Neural progenitor cell (in vitro differentiated cells): ENCODE results near the gene SLC22A23. TPM values are rescaled to one million over a fixed set of nuclear protein-coding genes. Genes with fewer than 3 reads are reported as not detected.

Experiments
- DNase-seq: peaks from one replicate; pipeline ENCODE4 v3.0.0-alpha.2; 2016; ENCODE audit warnings: low spot score
- H2AFZ ChIP-seq: fragments of 200-600 bp; sonication (generic); replicated peaks from 2 replicates; pipeline ENCODE4 v1.6.1; 2016; ENCODE audit warnings: antibody characterized with exemption
- H3F3A ChIP-seq: fragments of 200-600 bp; sonication (generic); 2 replicates; pipeline ENCODE4 v1.6.1; 2016; ENCODE audit warnings: antibody characterized with exemption, low read depth
- H3K27ac ChIP-seq: fragments of 200-600 bp; sonication (generic); 2 replicates; pipeline ENCODE4 v1.5.1; 2016; ENCODE audit warnings: mild to moderate bottlenecking
- H3K27me3 ChIP-seq: fragments of 200-600 bp; sonication (generic); 2 replicates; pipeline ENCODE4 v1.6.1; 2016; ENCODE audit warnings: mild to moderate bottlenecking, moderate library complexity
- H3K36me3 ChIP-seq: fragments of 200-600 bp; sonication (generic); 2 replicates; pipeline ENCODE4 v1.5.1; 2016
- H3K4me1 ChIP-seq: fragments of 200-600 bp; sonication (generic); 2 replicates; pipeline ENCODE4 v1.6.1; 2016; ENCODE audit warnings: mixed run types
- H3K4me2 ChIP-seq: fragments of 200-600 bp; sonication (generic); 2 replicates; pipeline ENCODE4 v1.6.1; 2016
- H3K4me3 ChIP-seq: fragments of 200-600 bp; sonication (generic); 2 replicates; pipeline ENCODE4 v1.5.1; 2016
- H3K79me2 ChIP-seq: fragments of 200-600 bp; sonication (generic); 2 replicates; pipeline ENCODE4 v1.6.1; 2016; ENCODE audit warnings: low read depth
- H3K9ac ChIP-seq: fragments of 200-600 bp; sonication (generic); 2 replicates; pipeline ENCODE4 v1.6.1; 2016
- H3K9me3 ChIP-seq: fragments of 200-600 bp; sonication (generic); 2 replicates; pipeline ENCODE4 v1.5.1; 2016; ENCODE audit warnings: low read depth
- H4K20me1 ChIP-seq: fragments of 200-600 bp; sonication (generic); 2 replicates; pipeline ENCODE4 v1.6.1; 2016; ENCODE audit warnings: low read depth
- H3K27ac Mint-ChIP-seq: 3 replicates; pipeline ENCODE4 v1.8.0; 2021; ENCODE audit warnings: mixed read lengths
- H3K27me3 Mint-ChIP-seq: 2 replicates; pipeline ENCODE4 v1.8.0; 2022; ENCODE audit warnings: low read depth, mild to moderate bottlenecking, inconsistent platforms, moderate library complexity, mixed read lengths; ENCODE audit not compliant: insufficient read depth
- H3K36me3 Mint-ChIP-seq: 3 replicates; pipeline ENCODE4 v1.8.0; 2021; ENCODE audit warnings: mixed read lengths
- H3K4me1 Mint-ChIP-seq: 3 replicates; pipeline ENCODE4 v1.8.0; 2021; ENCODE audit warnings: mixed read lengths
- H3K4me3 Mint-ChIP-seq: 3 replicates; pipeline ENCODE4 v1.8.0; 2021; ENCODE audit warnings: mild to moderate bottlenecking, moderate library complexity, mixed read lengths
- H3K9me3 Mint-ChIP-seq: 3 replicates; pipeline ENCODE4 v1.8.0; 2020; ENCODE audit warnings: mixed read lengths
- EZH2 ChIP-seq: fragments of 200-600 bp; sonication (generic); IDR thresholded peaks from 2 replicates; pipeline ENCODE4 v1.6.1; 2017; ENCODE audit warnings: antibody characterized with exemption, mild to moderate bottlenecking, moderate library complexity
- EZH2phosphoT487 ChIP-seq: fragments of 200-600 bp; sonication (generic); IDR thresholded peaks from 2 replicates; pipeline ENCODE4 v1.6.1; 2017; ENCODE audit warnings: antibody characterized with exemption
- total RNA-seq: library from RNA; depleted of rRNA; stranded (reverse); fragments of >200 nt; gene quantifications from 2 replicates; pipeline ENCODE4 v1.2.3, GENCODE V29; 2015; ENCODE audit warnings: low replicate concordance
- TF ChIP-seq, protein P1 (sequence below): fragments of 200-600 bp; sonication (generic); IDR thresholded peaks from 2 replicates; pipeline ENCODE4 v1.5.1; 2017; ENCODE audit warnings: antibody characterized with exemption, mild to moderate bottlenecking

Gene SLC22A23
- total RNA-seq, 1 donor from 2014 or later, result 0.99 TPM

DNA sequence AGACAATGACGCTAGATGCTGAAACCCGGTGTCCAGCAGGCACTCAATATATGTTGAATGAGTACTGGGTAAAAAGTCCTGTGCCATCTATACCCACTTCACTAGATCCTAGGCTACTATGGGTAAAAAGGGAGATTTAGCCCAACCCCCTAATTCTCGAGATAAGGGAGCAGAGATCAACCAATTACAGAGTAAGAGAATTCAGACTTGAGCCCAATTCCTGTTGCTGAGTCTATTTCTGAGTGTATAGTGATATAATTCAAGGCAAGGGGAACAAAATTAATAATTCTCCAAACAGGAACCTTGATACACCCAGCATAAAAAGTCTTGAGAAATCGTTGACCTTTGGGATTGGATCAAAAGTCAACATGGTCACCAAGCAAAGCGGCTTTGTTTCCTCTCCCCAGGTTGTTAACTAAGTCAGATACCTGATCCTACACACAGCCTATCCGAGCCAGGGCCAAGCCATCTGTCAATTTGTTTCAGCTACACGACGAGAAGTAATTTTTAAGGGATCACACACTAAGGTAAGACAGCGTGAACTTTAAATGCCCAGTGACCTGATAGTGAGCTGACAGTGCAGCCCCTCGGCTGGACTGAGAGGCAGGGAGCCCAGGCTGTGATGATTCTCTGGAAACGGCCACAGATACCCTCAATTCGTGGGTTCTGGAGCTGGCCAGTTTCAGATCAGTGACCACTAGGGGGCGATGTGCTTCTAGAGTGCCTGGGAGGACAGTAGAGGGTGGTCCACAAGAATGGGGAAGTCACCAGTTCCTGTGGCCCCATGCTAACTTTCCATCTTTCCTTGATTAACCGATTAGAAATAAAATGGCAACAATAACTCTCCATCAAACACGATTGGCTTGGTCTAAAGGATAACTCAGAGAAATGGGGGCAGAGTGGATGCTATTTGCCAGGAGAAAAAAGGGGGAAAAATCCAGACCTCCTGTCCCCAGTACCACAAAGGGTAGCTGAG is 46.2 kb downstream of the SLC22A23 start:
- Histone ChIP-seq H2AFZ (no peak overlapping the region), H3K4me3 (no peak overlapping the region), H3K4me2 (peak overlapping the region; percentile 36), H3K9ac (no peak overlapping the region), H3K79me2 (no peaks in the 10 kb centered on the region), H4K20me1 (no peaks in the 10 kb centered on the region), H3K9me3 (no peaks in the 10 kb centered on the region), H3K27me3 (no peaks in the 10 kb centered on the region), H3K4me1 (peaks cover 13% of the 10 kb centered on the region), H3K27ac (no peak overlapping the region), H3K36me3 (no peaks in the 10 kb centered on the region), H3F3A (no peaks in the 10 kb centered on the region)
- TF ChIP-seq, protein P1, sequence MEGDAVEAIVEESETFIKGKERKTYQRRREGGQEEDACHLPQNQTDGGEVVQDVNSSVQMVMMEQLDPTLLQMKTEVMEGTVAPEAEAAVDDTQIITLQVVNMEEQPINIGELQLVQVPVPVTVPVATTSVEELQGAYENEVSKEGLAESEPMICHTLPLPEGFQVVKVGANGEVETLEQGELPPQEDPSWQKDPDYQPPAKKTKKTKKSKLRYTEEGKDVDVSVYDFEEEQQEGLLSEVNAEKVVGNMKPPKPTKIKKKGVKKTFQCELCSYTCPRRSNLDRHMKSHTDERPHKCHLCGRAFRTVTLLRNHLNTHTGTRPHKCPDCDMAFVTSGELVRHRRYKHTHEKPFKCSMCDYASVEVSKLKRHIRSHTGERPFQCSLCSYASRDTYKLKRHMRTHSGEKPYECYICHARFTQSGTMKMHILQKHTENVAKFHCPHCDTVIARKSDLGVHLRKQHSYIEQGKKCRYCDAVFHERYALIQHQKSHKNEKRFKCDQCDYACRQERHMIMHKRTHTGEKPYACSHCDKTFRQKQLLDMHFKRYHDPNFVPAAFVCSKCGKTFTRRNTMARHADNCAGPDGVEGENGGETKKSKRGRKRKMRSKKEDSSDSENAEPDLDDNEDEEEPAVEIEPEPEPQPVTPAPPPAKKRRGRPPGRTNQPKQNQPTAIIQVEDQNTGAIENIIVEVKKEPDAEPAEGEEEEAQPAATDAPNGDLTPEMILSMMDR, result peak; percentile 89
- TF ChIP-seq EZH2, result no peak
- Mint-ChIP-seq H3K4me3 (no peak overlapping the region), H3K27me3 (peaks cover 2% of the 10 kb centered on the region), H3K36me3 (peaks cover 37% of the 10 kb centered on the region), H3K4me1 (peaks cover 52% of the 10 kb centered on the region), H3K27ac (peak overlapping the region; percentile 44), H3K9me3 (peaks cover 7% of the 10 kb centered on the region)
- peak; percentile 92 for DNase-seq

DNA sequence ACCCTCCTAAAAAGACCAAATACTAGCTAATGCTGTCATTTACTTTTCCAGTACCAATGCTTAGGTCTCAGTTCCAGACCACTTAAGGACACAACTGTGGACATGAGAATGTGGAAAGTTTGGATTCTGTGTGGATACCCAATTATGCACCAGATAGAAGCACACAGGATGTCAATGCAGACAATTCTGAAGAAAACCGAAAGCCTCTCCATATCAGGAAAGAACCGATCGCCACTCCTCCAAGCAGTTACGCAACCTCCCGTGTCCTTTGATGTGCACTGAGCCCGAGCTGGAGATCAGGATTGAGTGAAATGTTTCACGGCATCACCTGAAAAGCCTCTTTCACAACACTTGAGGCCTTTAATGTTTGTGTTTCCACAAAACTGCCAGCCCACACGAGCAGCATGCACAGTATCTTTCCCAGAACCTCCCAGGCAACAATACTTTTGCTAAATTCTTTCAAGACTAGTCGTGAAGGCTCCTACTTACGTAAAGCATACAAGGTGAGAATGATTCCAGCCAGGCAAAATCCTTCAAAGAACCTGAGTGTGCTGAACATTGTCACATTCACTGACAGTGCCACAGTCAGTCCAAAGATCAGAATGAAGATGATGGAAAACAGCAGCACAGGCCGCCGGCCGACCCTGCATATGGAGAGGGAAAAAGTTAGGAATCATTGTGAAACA is 47.0 kb downstream of the SLC22A23 start:
- Histone ChIP-seq H3K27ac (no peak overlapping the region), H4K20me1 (no peaks in the 10 kb centered on the region), H3K36me3 (no peaks in the 10 kb centered on the region), H3K27me3 (no peaks in the 10 kb centered on the region), H3K9ac (no peak overlapping the region), H2AFZ (no peak overlapping the region), H3K4me1 (peaks cover 7% of the 10 kb centered on the region), H3K9me3 (no peaks in the 10 kb centered on the region), H3F3A (no peaks in the 10 kb centered on the region), H3K79me2 (no peaks in the 10 kb centered on the region), H3K4me2 (no peak overlapping the region), H3K4me3 (no peak overlapping the region)
- DNase-seq, result no peak
- peaks cover 37% of the 10 kb centered on the region for H3K36me3 Mint-ChIP-seq
- H3K27me3 Mint-ChIP-seq, result no peaks in the 10 kb centered on the region
- H3K4me3 Mint-ChIP-seq, result no peak overlapping the region
- H3K9me3 Mint-ChIP-seq, result peaks cover 7% of the 10 kb centered on the region
- H3K27ac Mint-ChIP-seq, result peak overlapping the region; percentile 12
- no peak for TF ChIP-seq EZH2phosphoT487
- TF ChIP-seq, protein P1, result no peak
- H3K4me1 Mint-ChIP-seq, result peaks cover 45% of the 10 kb centered on the region

DNA sequence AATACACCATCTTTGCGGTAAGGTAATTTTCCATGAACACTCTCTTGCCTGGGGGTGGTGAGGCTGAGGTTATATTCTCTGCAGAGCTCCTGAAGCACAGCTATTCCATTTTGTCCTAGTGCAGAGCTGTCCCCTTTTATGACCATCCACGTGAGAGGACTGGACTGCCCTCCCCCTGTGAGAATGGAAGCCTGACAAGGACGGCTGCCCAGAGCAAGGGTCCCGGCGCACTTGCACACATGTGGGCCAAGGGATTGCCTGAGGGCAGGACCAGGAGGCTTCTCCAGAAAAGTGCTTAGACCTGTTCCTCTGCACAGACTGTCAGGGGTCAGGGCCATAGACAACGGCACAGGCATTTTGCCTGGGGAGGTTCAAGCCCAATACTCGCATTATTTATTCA is 48.2 kb downstream of the SLC22A23 start:
- Histone ChIP-seq H3F3A (no peaks in the 10 kb centered on the region), H3K27ac (no peak overlapping the region), H3K9me3 (no peaks in the 10 kb centered on the region), H3K4me3 (no peak overlapping the region), H4K20me1 (no peaks in the 10 kb centered on the region), H3K79me2 (no peaks in the 10 kb centered on the region), H3K36me3 (no peaks in the 10 kb centered on the region), H3K27me3 (no peaks in the 10 kb centered on the region), H3K4me2 (no peak overlapping the region), H3K4me1 (peaks cover 5% of the 10 kb centered on the region), H3K9ac (no peak overlapping the region), H2AFZ (no peak overlapping the region)
- no peak overlapping the region for H3K4me3 Mint-ChIP-seq
- H3K27me3 Mint-ChIP-seq, result no peaks in the 10 kb centered on the region
- peaks cover 7% of the 10 kb centered on the region for H3K9me3 Mint-ChIP-seq
- peaks cover 37% of the 10 kb centered on the region for H3K36me3 Mint-ChIP-seq
- peaks cover 47% of the 10 kb centered on the region for H3K4me1 Mint-ChIP-seq
- H3K27ac Mint-ChIP-seq, result no peak overlapping the region
- DNase-seq, result no peak
- TF ChIP-seq EZH2, result no peak
- TF ChIP-seq EZH2phosphoT487, result no peak
- TF ChIP-seq, protein P1, result no peak
